ENCODE data around the gene TMEM108.

TMEM108 gene

GRCh38 chr3:133054586-133054985, 16.4 kb downstream of the TMEM108 start:
- no peak for DNase-seq (ENCODE audit: low read depth in 2 of 2)

DNA sequence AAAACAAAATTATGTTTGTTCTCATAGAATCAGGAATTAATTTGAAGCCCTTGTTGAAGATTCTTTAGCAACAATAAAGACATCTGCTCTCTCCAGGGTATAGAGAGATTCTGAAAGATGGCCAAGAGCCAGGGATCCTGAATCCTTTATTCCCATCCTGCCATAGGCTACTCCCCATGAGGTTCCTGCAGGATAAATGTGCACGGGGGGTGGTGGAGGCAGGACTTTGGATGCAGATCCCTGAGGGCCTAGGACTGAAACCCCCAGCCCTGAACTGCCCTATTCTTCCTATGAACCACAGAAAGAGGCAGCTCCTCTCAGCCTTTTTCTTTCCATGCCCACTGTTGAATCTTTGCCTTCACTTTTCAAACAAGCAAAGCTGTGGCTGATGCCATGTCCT, 17.1 kb downstream of the TMEM108 start:
- no peak for DNase-seq (ENCODE audit: low read depth in 2 of 2)

DNA sequence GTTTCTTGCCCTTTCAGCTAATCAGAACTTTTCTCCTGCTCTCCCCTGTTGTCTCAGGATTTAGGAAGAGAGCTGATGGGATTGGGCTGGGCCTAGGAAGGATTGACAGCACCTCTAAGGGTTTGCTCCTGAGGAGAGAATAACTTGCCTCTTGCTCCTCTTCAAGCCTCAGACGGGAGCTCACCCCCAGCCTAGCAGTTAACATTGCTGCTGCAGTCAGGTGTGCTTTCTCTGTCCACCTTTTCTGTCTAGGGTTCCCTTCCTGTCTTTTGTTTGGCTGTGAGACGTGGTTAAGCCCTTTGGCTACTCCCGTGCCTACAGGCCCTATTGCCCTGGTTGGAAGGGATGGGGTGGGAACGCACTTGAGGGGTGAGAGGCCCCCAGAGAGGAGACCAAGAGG, 20.1 kb downstream of the TMEM108 start:
- DNase-seq (ENCODE audit: low read depth in 2 of 2): no peak

DNA sequence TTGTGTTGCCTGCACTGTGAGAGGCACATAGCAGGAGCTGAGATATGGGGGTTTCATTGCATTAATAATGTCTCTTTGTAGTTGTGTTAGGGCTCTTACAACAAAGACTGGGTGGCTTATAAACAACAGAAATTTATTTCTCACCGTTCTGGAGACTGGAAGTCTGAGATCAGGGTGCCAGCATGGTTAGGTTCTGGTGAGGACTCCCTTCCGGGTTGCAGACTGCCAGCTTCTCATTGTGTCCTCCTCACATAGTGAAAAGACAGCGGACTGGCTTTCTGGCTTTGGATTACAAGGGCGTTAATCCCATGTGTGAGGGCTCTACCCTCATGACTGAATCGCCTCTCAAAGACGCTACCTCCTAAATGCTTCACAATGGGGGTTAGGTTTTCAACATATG, 20.6 kb downstream of the TMEM108 start:
- no peak for DNase-seq (ENCODE audit: low read depth in 2 of 2)

GRCh38 chr3:133065193-133065961, 27.2 kb downstream of the TMEM108 start:
- DNase-seq (ENCODE audit: low read depth in 2 of 2): no peak

GRCh38 chr3:133066026-133066425, 27.8 kb downstream of the TMEM108 start:
- no peak for DNase-seq (ENCODE audit: low read depth in 2 of 2)

- DNase-seq (ENCODE audit: low read depth in 2 of 2): no peak
These were observed 31.5 kb downstream of the TMEM108 start for GRCh38 chr3:133069556-133070286.

DNA sequence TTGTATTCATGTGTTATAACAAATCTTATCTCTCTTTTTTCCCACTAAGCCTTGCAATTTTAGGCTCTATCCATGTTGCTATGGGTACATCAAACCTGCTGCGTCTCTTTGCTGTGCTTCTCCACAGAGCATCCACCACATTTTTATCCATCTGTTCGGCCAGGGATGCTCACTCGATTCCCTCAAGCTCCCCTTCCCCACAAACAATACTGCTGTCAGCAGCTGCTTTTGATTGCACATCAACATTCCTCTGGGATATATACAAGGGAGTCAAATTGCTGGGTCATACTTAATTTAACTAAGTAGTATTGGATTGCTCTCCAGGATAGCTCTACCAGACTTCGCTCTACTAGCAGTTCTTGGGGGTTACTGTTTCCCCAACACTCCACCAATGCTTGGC, 36.8 kb downstream of the TMEM108 start:
- no peak for DNase-seq (ENCODE audit: low read depth in 2 of 2)

GRCh38 chr3:133077688-133078087, 39.5 kb downstream of the TMEM108 start:
- DNase-seq (ENCODE audit: low read depth in 2 of 2): no peak

DNA sequence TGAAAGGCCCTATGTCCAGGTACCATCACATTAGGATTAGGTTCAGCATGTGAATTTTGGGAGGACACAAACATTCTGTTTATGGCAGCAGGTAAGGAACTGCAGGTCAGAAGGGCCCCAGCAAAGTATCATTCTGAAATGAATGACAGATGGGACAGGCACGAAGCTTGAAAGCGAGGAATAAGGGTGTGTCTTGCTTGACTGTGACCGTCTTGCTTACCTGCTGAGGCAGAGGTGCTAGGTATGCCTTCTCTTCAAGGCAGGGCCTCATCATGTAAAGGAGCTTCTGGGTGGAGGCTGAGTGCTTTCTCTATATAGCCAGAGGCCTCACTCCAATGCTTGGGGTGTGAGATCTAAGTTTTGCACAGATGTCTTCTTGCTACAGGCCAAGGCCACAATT, 41.4 kb downstream of the TMEM108 start:
- no peak for DNase-seq (ENCODE audit: low read depth in 2 of 2)

GRCh38 chr3:133081016-133081415, 42.8 kb downstream of the TMEM108 start:
- DNase-seq (ENCODE audit: low read depth in 2 of 2): no peak

GRCh38 chr3:133083395-133083794, 45.2 kb downstream of the TMEM108 start:
- no peak for DNase-seq (ENCODE audit: low read depth in 2 of 2)

GRCh38 chr3:133089906-133090485, 51.8 kb downstream of the TMEM108 start:
- no peak for DNase-seq (ENCODE audit: low read depth in 2 of 2)

DNA sequence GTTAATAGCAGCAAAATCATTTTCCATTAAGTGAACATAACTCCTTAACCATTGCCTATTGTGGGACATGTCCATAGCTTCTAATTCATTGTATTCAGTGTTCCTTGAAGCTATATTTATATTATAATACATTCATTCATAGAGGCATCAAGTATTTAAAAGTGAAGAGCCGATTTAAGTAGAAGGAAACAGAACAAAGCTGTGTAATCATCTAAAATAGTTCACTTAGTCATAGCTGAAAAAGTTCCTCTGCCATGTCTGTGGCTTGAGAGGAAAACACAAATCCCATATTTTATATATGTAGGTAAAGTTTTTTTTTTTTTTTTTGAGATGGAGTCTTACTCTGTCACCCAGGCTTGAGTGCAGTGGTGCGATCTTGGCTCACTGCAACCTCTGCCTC, 54.5 kb downstream of the TMEM108 start:
- no peak for DNase-seq (ENCODE audit: low read depth in 2 of 2)

GRCh38 chr3:133093366-133093765, 55.2 kb downstream of the TMEM108 start:
- DNase-seq (ENCODE audit: low read depth in 2 of 2): no peak

DNA sequence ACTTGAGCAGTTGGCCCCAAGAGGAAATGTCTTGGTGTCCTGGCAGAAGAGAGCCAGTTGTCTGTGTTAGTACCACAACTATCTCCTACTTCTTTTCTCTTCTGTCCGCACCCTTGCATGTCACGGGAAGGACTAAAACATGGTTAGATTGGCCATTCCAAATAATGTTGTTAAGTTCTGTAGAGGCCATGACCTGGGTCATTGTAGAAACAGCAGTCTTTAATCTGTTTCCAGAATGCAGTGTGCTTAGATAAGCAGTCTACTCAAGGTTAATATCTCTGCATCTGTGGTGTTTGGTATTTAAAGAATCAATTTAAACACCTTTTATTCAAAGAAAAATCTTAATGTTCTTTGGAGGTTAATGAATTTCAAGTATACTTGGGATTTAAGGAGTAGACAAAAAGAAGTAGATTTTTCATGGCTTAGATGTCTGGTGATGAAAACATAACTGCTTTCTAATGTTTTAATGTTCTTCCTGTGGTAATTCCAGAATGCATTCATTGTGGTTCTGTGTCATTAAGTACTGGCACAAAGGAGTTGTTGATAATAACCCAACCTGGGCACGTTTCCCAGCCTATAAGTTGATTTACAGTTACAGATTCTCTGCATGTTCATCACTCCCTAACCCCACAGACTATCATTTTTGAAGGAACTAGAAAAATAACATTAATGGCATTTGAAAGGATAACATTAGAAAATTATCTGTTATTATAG, 58.9 kb downstream of the TMEM108 start:
- no peak for DNase-seq (ENCODE audit: low read depth in 2 of 2)

- DNase-seq (ENCODE audit: low read depth in 2 of 2): no peak
These were observed 65.5 kb downstream of the TMEM108 start for GRCh38 chr3:133103706-133104105.

- no peak for DNase-seq (ENCODE audit: low read depth in 2 of 2)
These were observed 68.0 kb downstream of the TMEM108 start for GRCh38 chr3:133106169-133106568.

GRCh38 chr3:133112666-133113065, 74.5 kb downstream of the TMEM108 start:
- DNase-seq (ENCODE audit: low read depth in 2 of 2): no peak

DNA sequence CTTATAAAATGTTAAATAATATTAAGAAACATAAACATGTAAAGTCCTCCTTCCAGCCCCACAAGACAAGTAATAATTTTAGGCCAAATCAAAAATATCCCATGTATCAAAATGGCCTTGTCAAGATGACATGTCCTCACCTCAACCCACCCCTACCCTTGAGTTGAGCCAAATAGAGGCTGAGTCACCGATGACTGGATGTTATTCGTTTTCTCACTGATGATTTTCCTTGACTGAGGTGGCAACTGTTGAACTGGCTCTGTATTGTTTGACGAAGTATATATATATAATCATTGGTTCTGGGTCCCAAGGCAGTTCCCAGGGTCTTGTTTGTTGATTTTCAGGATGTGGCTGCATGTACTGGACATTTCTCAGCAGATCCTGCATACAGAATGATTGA, 75.3 kb downstream of the TMEM108 start:
- no peak for DNase-seq (ENCODE audit: low read depth in 2 of 2)

GRCh38 chr3:133113927-133114597, 75.9 kb downstream of the TMEM108 start:
- no peak for DNase-seq (ENCODE audit: low read depth in 2 of 2)

DNA sequence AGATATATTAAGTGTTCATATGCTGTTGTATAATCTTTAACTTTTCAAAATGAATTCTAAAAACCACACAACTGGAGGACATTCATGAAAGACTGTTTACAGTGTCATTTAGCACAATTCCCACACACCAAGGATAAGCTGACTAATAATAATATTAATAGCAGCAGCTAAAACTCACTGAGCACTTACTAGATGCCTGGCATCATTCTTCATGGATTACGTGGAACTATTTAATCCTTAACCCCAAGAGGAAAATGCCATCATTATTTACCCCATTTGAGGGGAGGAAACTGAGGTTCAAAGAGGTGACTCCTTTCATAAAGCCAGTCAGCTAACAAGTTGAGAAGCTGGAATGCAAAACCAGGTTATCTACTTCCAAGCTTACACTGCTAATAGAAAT, 77.0 kb downstream of the TMEM108 start:
- no peak for DNase-seq (ENCODE audit: low read depth in 2 of 2)

Measured in stimulated activated CD8-positive, alpha-beta memory T cell treated with anti-CD3 and anti-CD28 coated beads, Interleukin-15, amount 100 ng/mL, for 4 hours (primary cell).